Prostate gland (tissue), 2 donors: Measurements from ENCODE around the gene TMEM52B. TPM values are rescaled to one million over a fixed set of nuclear protein-coding genes. Genes with fewer than 3 reads are reported as not detected.

Source experiments
- DNase-seq: peaks from one replicate; pipeline ENCODE4 v3.0.0-alpha.2; 2019; ENCODE audit warnings: low spot score
- H3K27ac ChIP-seq, 2 donors: fragments of 200-600 bp; sonication (generic); 2 replicates each; pipeline ENCODE4 v1.5.1; 2017 to 2019
- H3K27me3 ChIP-seq: fragments of 200-600 bp; sonication (generic); replicated peaks from 2 replicates; pipeline ENCODE4 v1.5.1; 2019; ENCODE audit not compliant: insufficient read depth
- H3K36me3 ChIP-seq, 2 donors: fragments of 200-600 bp; sonication (generic); 1 replicate in 1 of 2; 2 replicates in 1 of 2; pipeline versions ENCODE4 v1.5.1 to v1.8.1; 2017 to 2019
- H3K4me1 ChIP-seq: fragments of 200-600 bp; sonication (generic); replicated peaks from 2 replicates; pipeline ENCODE4 v1.5.1; 2019
- H3K4me3 ChIP-seq, 2 donors: fragments of 200-600 bp; sonication (generic); 2 replicates each; pipeline ENCODE4 v1.5.1; 2017 to 2019
- H3K9me3 ChIP-seq: fragments of 200-600 bp; sonication (generic); 2 replicates; pipeline ENCODE4 v1.5.1; 2017
- POLR2A ChIP-seq: fragments of 450-650 bp; IDR thresholded peaks from one replicate; pipeline ENCODE4 v1.6.1; 2016; ENCODE audit warnings: antibody characterized with exemption, mild to moderate bottlenecking
- POLR2AphosphoS5 ChIP-seq: sonication (generic); formaldehyde crosslinking; IDR thresholded peaks from one replicate; pipeline ENCODE4 v1.6.1; 2017; ENCODE audit warnings: antibody characterized with exemption
- WGBS: methylation state at CpG from one replicate; pipeline ENCODE4 v1.1.5; 2018; 5-methylcytosine and 5-hydroxymethylcytosine counted together
- intact Hi-C: fragments of 100-400 bp; cut with DNase I; formaldehyde crosslinking; loops from one replicate; pipeline ENCODE4 v1.14.2; 2022
- total RNA-seq, 2 donors: library from RNA; depleted of rRNA; stranded (reverse); fragments of >200 nt; gene quantifications; one replicate each; pipeline ENCODE4 v1.1.0, GENCODE V29; 2016
- TF ChIP-seq, protein P1 (sequence below), 4 experiments: fragments of 200-600 bp in 2 of 4; fragments of 450-650 bp in 2 of 4; sonication (generic) in 2 of 4; IDR thresholded peaks; 1 replicate in 3 of 4; 2 replicates in 1 of 4; pipeline ENCODE4 v1.5.1; 2016 to 2019; ENCODE audit warnings: antibody characterized with exemption in 4 of 4, mild to moderate bottlenecking in 2 of 4, moderate library complexity in 2 of 4

The TMEM52B gene
- total RNA-seq, 2 donors from 2014 or later = 0.17 TPM; not detected in 1

DNA sequence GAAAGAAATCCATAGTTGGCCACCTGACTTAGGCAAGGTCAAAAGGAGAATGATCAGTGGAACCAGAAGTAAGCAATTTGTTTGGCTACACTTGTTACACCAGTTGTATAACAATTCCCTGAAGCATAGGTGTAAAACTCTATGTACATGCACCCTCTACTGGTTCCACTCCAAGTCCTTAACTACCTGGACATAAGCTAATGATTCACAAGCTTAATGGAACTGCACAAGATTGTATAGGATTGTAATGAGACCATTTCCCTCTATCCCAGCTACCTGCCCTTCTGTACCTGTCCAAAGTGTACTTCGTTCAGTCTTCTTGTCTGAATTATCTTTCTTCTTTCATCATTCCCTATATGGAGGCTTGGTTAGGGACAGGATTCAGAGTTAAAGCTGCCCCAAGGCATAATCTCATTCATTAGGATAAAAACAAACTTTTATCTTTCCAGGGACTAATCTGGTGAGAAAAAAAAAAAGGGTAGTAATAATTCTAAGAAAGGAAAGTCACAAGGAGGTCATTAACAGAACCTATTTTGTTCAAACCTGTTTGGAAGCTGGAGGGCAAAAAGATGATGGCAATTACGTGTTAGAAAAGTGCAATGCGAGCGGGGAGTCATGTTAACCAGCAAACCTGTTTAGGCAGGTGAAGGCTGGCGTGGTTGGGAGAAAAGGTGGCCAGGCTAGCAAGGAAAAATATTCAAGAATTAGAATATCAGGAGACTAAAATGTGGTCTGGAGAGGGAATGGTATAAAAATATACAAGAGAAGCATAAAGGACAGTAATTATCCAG lies 2.8 kb upstream of the TMEM52B start:
- WGBS = 46% methylated on average over 5 of the region's 5 CpGs
- no peak overlapping the region for H3K27ac ChIP-seq
- peak; percentile 29 for DNase-seq
- H3K36me3 ChIP-seq = no peaks in the 10 kb centered on the region
- TF ChIP-seq, protein P1, sequence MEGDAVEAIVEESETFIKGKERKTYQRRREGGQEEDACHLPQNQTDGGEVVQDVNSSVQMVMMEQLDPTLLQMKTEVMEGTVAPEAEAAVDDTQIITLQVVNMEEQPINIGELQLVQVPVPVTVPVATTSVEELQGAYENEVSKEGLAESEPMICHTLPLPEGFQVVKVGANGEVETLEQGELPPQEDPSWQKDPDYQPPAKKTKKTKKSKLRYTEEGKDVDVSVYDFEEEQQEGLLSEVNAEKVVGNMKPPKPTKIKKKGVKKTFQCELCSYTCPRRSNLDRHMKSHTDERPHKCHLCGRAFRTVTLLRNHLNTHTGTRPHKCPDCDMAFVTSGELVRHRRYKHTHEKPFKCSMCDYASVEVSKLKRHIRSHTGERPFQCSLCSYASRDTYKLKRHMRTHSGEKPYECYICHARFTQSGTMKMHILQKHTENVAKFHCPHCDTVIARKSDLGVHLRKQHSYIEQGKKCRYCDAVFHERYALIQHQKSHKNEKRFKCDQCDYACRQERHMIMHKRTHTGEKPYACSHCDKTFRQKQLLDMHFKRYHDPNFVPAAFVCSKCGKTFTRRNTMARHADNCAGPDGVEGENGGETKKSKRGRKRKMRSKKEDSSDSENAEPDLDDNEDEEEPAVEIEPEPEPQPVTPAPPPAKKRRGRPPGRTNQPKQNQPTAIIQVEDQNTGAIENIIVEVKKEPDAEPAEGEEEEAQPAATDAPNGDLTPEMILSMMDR (IDR thresholded peaks at IDR 0.05) = no peak
- no peak for TF ChIP-seq POLR2A
- TF ChIP-seq POLR2AphosphoS5 = no peak
- no peaks in the 10 kb centered on the region for H3K9me3 ChIP-seq
- intact Hi-C loops = no loop called here
- no peak overlapping the region for H3K4me3 ChIP-seq
- H3K27me3 ChIP-seq = no peaks in the 10 kb centered on the region
- H3K4me1 ChIP-seq = no peaks in the 10 kb centered on the region

DNA sequence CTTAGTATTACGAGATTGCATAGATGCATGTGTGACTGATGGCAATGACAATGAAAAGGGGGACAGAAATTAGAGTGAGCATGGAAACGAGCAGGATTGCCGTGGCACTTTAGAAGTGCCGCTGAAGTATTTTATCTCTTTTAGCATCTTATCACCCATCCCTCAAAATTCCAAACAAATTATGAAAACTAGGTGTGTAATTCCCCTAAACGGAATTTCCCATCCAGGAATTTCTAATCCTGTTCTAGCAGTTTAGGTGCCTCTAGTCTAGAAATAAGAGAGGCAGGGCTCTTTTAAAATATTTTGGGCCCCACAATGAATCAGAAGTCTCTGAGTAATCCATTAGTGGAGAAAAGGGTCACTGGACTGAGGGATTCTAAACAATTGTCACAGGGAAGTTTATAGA lies 947 bp downstream of the TMEM52B start:
- no peak overlapping the region for H3K27ac ChIP-seq
- intact Hi-C loops = no loop called here
- H3K4me1 ChIP-seq = no peaks in the 10 kb centered on the region
- H3K4me3 ChIP-seq = no peak overlapping the region
- no peaks in the 10 kb centered on the region for H3K9me3 ChIP-seq
- TF ChIP-seq, protein P1 (IDR thresholded peaks at IDR 0.05) = no peak
- TF ChIP-seq POLR2AphosphoS5 (no peak), POLR2A (no peak)
- 52% methylated on average over 5 of the region's 5 CpGs for WGBS
- H3K27me3 ChIP-seq = no peaks in the 10 kb centered on the region
- no peaks in the 10 kb centered on the region for H3K36me3 ChIP-seq
- DNase-seq = no peak

DNA sequence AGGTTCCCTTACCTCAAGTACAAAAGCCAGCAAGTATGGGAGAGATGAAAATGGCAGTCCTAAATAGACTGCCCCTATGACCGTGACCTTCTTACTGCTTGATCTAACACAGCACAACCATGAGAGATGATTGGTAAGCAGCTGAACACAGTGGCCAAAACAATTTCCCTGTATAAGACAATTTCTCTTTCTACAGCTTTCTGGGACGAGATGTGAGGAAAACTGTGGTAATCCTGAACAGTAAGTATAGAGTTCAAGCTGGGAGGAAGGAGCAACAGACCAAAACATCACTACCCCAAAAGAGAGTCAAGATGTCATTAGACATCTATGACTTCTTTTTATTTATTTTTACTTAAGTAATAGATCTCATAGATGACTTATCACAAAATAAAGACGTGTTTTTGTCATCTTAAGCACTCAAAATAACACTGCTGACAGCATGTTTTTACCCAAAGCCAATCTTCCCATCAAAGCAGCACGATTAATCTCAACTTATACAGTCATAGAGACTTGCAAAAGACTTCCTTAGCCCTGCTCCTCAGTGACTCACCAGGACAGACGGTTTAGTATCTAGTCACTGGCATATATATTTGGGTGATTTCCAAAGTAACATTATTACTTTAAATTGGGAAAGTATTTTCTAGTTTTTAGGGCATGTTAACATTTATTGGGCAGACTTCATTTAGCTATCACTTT lies 3.7 kb downstream of the TMEM52B start:
- Histone ChIP-seq H3K36me3 (no peaks in the 10 kb centered on the region), H3K4me3 (no peak overlapping the region), H3K4me1 (no peaks in the 10 kb centered on the region), H3K9me3 (no peaks in the 10 kb centered on the region), H3K27me3 (no peaks in the 10 kb centered on the region), H3K27ac (no peak overlapping the region)
- TF ChIP-seq POLR2AphosphoS5 = no peak
- TF ChIP-seq, protein P1 (IDR thresholded peaks at IDR 0.05) = no peak
- no peak for TF ChIP-seq POLR2A
- intact Hi-C loops = no loop called here
- 47% methylated on average over 5 of the region's 5 CpGs for WGBS
- DNase-seq = no peak

DNA sequence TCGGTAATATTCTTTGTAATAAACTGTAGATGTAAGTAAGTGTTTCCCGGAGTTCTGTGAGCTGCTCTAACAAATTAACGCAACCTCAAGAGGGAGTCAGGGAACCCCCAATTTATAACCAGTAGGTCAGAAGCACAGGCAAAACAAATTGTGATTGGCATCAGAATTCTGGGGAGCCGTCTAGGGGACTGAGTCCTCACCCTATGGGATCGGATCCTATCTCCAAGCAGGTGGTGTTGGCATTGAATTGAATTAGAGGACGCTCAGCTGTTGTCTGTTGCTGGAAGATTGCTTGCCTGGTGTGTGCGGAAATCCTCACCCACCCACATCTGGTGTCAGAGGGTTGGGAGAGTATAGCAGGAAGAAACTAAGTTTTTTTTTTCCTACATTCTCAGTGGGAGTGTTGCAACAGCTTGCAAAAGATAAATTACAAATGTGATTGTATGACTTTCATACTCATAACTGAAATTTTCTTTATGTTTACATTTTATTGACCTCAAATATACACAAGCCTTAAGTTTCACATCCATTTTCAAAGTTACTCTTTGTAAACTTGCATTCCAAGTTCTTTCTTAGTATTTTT lies 5.5 kb downstream of the TMEM52B start:
- H3K9me3 ChIP-seq = no peaks in the 10 kb centered on the region
- TF ChIP-seq, protein P1 (IDR thresholded peaks at IDR 0.05) = no peak
- TF ChIP-seq POLR2AphosphoS5 (no peak), POLR2A (no peak)
- H3K4me1 ChIP-seq = no peaks in the 10 kb centered on the region
- DNase-seq = no peak
- 70% methylated on average over 7 of the region's 7 CpGs for WGBS
- intact Hi-C loops = no loop called here
- H3K27me3 ChIP-seq = no peaks in the 10 kb centered on the region
- H3K36me3 ChIP-seq = no peaks in the 10 kb centered on the region
- H3K4me3 ChIP-seq = no peak overlapping the region
- no peak overlapping the region for H3K27ac ChIP-seq
